HG02943 (cell line): ENCODE measurements around the gene CYTH1.

Experiments used
- ATAC-seq: cut with Tn5 transposase; IDR thresholded peaks from one replicate; pipeline ENCODE4 v1.9.1; 2021; ENCODE audit warnings: mild to moderate bottlenecking, low read depth, moderate library complexity; ENCODE audit not compliant: unreplicated experiment

The CYTH1 gene

DNA sequence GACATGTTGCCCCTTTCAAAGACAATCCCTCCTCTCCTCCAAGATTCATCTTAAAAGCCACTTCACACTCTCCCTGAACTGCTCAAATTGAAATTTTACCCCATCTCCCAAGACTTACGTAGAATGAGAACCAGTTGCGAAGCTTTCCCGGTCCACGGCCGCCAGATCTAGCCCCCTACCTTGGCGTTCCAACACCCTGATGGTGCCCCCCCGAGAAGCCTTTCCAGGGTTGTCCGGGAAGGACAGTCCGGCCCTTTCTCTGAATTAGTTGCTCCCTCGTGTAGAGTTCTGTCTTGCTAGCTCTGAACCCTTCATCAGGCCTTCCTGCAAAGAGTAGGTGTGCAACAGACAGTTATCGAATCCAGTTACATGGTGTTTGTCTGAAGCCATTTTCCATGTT, 144.9 kb downstream of the CYTH1 start:
- no peak for ATAC-seq

DNA sequence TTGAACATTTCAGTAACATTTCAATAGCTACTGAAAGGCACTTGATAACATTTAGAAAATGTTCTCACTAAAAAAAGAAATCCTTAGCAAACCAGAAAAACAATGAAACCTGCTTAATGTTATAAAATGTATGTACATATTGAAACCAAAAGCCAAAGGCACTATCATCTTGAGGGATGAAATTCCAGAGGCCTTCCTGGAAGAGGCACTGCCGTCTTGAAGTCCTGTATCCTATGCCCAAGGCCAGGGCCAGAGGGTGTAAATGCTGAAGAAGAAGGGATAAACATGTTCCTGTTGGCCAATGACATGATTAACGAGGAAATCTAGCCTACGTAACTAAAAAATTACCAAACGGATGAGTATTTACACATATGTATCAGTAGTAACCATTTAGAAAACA, 147.9 kb downstream of the CYTH1 start:
- ATAC-seq, result no peak

DNA sequence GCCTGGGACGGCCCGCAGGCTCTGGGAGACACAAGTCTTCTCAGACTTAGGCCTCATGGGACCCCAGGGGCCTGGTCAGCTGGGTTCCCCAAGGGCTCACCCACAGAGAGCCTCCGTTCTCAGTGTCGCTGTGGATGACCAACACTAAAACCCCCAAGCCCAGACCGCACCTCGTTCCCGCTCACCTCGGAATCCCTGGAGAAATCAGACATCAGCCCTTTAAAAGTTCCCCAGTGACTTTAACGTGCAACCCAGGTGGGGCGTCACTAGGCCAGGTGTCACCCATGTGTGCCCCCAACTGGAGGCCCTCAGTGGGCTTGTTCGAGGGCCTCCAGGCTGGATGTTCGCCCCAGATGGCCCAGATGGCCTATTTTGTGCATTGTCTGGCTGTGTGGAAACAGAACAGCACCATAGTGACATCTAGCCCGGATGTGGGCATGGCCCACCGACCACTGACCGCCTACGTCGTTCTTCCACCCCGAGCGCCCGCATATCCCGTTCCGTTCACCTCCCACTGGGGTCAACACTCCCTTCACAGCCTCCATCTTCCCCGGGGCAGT, 152.6 kb downstream of the CYTH1 start:
- ATAC-seq, result no peak

DNA sequence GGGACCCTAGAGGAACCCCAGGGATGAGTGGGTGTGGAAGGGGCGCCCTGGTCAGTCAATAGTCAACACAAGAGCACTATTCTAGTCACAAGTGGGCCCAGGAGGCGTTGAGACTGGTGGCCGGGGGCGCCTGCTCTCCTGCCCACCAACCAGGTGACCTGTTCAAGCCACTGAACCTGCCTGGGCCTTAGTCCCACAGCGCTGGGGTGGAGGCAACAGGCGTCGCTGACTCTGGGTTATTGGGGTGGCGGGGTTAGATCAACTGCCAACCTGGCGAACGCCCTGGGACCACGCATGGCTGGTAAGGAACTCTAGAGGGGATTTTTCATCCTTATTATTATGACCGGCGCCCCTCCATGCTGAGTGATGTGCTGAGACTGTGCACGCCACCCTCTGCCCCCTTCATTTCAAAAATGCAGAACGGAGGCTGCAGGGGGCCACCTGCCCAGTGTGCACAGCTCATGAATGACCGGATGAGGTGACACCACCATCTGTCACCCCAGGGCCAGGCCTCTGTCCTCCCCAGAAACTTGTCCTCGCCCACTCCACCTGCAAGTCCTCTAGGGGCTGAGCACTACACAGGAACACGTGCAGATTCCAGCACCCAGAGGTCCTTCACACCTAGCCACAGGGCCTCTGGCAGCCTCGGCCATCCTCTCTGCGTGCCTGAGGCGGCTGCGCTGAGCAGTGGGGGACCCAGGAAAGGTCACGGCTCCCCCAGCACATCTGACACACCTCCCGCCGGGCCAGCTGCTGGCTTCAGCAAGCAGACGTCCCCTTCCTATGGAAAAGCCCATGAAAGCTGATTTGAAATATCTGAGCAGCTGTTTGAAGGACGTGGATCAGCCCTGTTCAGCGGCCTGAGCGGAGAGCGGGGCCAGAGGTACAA, 153.3 kb downstream of the CYTH1 start:
- ATAC-seq, result no peak

DNA sequence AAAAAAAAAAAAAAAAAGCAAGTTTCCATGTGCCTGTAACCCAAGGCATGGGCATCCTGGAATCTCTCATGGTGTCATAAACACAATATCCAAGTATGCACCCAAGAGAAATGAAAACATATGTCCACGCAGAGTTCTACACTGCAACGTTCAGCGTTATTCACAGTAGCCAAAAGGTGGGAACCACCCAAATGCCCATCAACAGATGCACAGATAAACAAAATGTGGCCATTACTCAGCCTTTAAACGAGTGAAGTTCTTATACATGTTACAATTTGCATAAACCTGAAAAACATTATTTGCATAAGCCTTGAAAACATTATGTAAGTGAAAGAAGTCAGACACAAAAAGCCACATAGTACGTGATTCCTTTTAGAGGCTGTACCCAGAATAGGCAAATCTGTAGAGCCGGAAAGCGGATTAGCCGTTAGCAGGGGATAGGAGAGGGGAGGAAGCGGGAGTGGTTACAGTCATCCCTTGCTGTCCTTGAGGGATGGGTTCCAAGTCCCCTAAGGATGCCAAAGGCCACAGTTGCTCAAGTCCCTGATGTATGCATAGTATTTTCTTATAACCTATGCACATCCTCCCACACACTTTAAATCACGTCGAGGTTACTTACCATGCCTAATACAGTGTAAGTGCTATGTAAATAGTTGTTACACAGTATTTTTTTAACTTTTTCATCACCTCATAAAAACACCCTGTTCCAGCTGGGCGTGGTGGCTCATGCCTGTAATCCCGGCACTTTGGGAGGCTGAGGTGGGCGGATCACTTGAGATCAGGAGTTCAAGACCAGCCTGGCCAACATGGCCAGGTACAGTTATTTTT, 157.5 kb downstream of the CYTH1 start:
- ATAC-seq, result no peak
